HEK293 (cell line): Measurements from ENCODE around the gene FANCC.

Source experiments
- AEBP2 ChIP-seq: fragments of 450-650 bp; formaldehyde crosslinking; IDR thresholded peaks from 2 replicates; pipeline ENCODE4 v1.5.1; 2016; ENCODE audit warnings: missing biosample characterization, missing genetic modification characterization, borderline replicate concordance
- BCL11A ChIP-seq: fragments of 450-650 bp; formaldehyde crosslinking; IDR thresholded peaks from 2 replicates; pipeline ENCODE4 v1.5.1; 2016; ENCODE audit warnings: low read depth, missing biosample characterization, missing genetic modification characterization
- BCL6B ChIP-seq: fragments of 450-650 bp; formaldehyde crosslinking; IDR thresholded peaks from 2 replicates; pipeline ENCODE4 v1.5.1; 2017; ENCODE audit warnings: missing biosample characterization, missing genetic modification characterization
- KLF1 ChIP-seq: fragments of 450-650 bp; formaldehyde crosslinking; IDR thresholded peaks from 2 replicates; pipeline ENCODE4 v1.5.1; 2016; ENCODE audit warnings: missing biosample characterization, missing genetic modification characterization
- KLF10 ChIP-seq: fragments of 450-650 bp; IDR thresholded peaks from 2 replicates; pipeline ENCODE4 v1.5.1; 2018; ENCODE audit warnings: missing biosample characterization, mild to moderate bottlenecking, missing genetic modification characterization
- MYNN ChIP-seq: fragments of 450-650 bp; formaldehyde crosslinking; IDR thresholded peaks from 2 replicates; pipeline ENCODE4 v1.5.1; 2016; ENCODE audit warnings: missing biosample characterization, missing genetic modification characterization, borderline replicate concordance
- PRDM4 ChIP-seq: fragments of 450-650 bp; formaldehyde crosslinking; IDR thresholded peaks from 2 replicates; pipeline ENCODE4 v1.5.1; 2017; ENCODE audit warnings: missing biosample characterization, missing genetic modification characterization
- SALL2 ChIP-seq: fragments of 450-650 bp; formaldehyde crosslinking; IDR thresholded peaks from 2 replicates; pipeline ENCODE4 v1.5.0; 2017; ENCODE audit warnings: missing biosample characterization, mild to moderate bottlenecking, missing genetic modification characterization, borderline replicate concordance
- SP7 ChIP-seq: fragments of 450-650 bp; formaldehyde crosslinking; IDR thresholded peaks from 2 replicates; pipeline ENCODE4 v1.5.1; 2016; ENCODE audit warnings: missing biosample characterization, missing genetic modification characterization
- ZFP3 ChIP-seq: fragments of 450-650 bp; formaldehyde crosslinking; IDR thresholded peaks from 2 replicates; pipeline ENCODE4 v1.5.1; 2016; ENCODE audit warnings: low read depth, missing biosample characterization, missing genetic modification characterization
- ZNF114 ChIP-seq: fragments of 450-650 bp; formaldehyde crosslinking; IDR thresholded peaks from 2 replicates; pipeline ENCODE4 v1.5.0; 2017; ENCODE audit warnings: missing biosample characterization, missing genetic modification characterization
- ZNF16 ChIP-seq: fragments of 450-650 bp; formaldehyde crosslinking; IDR thresholded peaks from 2 replicates; pipeline ENCODE4 v1.5.1; 2016; ENCODE audit warnings: low read depth, missing biosample characterization, missing genetic modification characterization
- ZNF169 ChIP-seq: fragments of 450-650 bp; formaldehyde crosslinking; IDR thresholded peaks from 2 replicates; pipeline ENCODE4 v1.5.1; 2016; ENCODE audit warnings: missing biosample characterization, missing genetic modification characterization
- ZNF175 ChIP-seq: fragments of 450-650 bp; formaldehyde crosslinking; IDR thresholded peaks from 2 replicates; pipeline ENCODE4 v1.5.1; 2016; ENCODE audit warnings: missing biosample characterization, missing genetic modification characterization
- ZNF18 ChIP-seq: fragments of 450-650 bp; formaldehyde crosslinking; IDR thresholded peaks from 2 replicates; pipeline ENCODE4 v1.5.1; 2016; ENCODE audit warnings: missing biosample characterization, missing genetic modification characterization
- ZNF19 ChIP-seq: fragments of 450-650 bp; formaldehyde crosslinking; IDR thresholded peaks from 2 replicates; pipeline ENCODE4; 2016; ENCODE audit warnings: missing biosample characterization, missing genetic modification characterization, low read depth
- ZNF2 ChIP-seq: fragments of 450-650 bp; formaldehyde crosslinking; IDR thresholded peaks from 2 replicates; pipeline ENCODE4 v1.5.1; 2016; ENCODE audit warnings: missing biosample characterization, missing genetic modification characterization
- ZNF223 ChIP-seq: fragments of 450-650 bp; formaldehyde crosslinking; IDR thresholded peaks from 2 replicates; pipeline ENCODE4 v1.5.1; 2016; ENCODE audit warnings: missing biosample characterization, missing genetic modification characterization
- ZNF280C ChIP-seq: fragments of 450-650 bp; formaldehyde crosslinking; IDR thresholded peaks from 2 replicates; pipeline ENCODE4 v1.5.1; 2016; ENCODE audit warnings: missing biosample characterization, missing genetic modification characterization
- ZNF302 ChIP-seq: fragments of 450-650 bp; formaldehyde crosslinking; IDR thresholded peaks from 2 replicates; pipeline ENCODE4 v1.5.1; 2016; ENCODE audit warnings: missing biosample characterization, missing genetic modification characterization, low read depth
- ZNF335 ChIP-seq: fragments of 450-650 bp; formaldehyde crosslinking; conservative IDR thresholded peaks from 2 replicates; pipeline ENCODE4 v1.5.1; 2016; ENCODE audit warnings: missing biosample characterization, missing genetic modification characterization
- ZNF354C ChIP-seq: fragments of 450-650 bp; formaldehyde crosslinking; IDR thresholded peaks from 2 replicates; pipeline ENCODE4 v1.5.1; 2016; ENCODE audit warnings: missing biosample characterization, missing genetic modification characterization, low read depth, borderline replicate concordance
- ZNF423 ChIP-seq: fragments of 450-650 bp; formaldehyde crosslinking; IDR thresholded peaks from 2 replicates; pipeline ENCODE4 v1.5.1; 2016; ENCODE audit warnings: missing biosample characterization, missing genetic modification characterization
- ZNF426 ChIP-seq: fragments of 450-650 bp; formaldehyde crosslinking; IDR thresholded peaks from 2 replicates; pipeline ENCODE4 v1.5.1; 2017; ENCODE audit warnings: missing biosample characterization, missing genetic modification characterization, mild to moderate bottlenecking, inconsistent platforms, moderate library complexity
- ZNF544 ChIP-seq: fragments of 450-650 bp; formaldehyde crosslinking; IDR thresholded peaks from 2 replicates; pipeline ENCODE4 v1.5.0; 2017; ENCODE audit warnings: missing biosample characterization, missing genetic modification characterization
- ZNF548 ChIP-seq: fragments of 450-650 bp; formaldehyde crosslinking; IDR thresholded peaks from 2 replicates; pipeline ENCODE4 v1.5.1; 2016; ENCODE audit warnings: missing biosample characterization, missing genetic modification characterization
- ZNF580 ChIP-seq: fragments of 450-650 bp; formaldehyde crosslinking; IDR thresholded peaks from 2 replicates; pipeline ENCODE4 v1.5.1; 2016; ENCODE audit warnings: missing biosample characterization, missing genetic modification characterization
- ZNF596 ChIP-seq: fragments of 450-650 bp; IDR thresholded peaks from 2 replicates; pipeline ENCODE4 v1.5.0; 2018; ENCODE audit warnings: missing biosample characterization, mild to moderate bottlenecking, missing genetic modification characterization, moderate library complexity
- ZNF624 ChIP-seq: fragments of 450-650 bp; formaldehyde crosslinking; IDR thresholded peaks from 2 replicates; pipeline ENCODE4 v1.5.1; 2017; ENCODE audit warnings: missing biosample characterization, missing genetic modification characterization
- ZNF692 ChIP-seq: fragments of 450-650 bp; formaldehyde crosslinking; IDR thresholded peaks from 2 replicates; pipeline ENCODE4 v1.5.1; 2016; ENCODE audit warnings: missing biosample characterization, missing genetic modification characterization
- ZNF791 ChIP-seq: fragments of 450-650 bp; formaldehyde crosslinking; IDR thresholded peaks from 2 replicates; pipeline ENCODE4 v1.5.1; 2016; ENCODE audit warnings: missing biosample characterization, missing genetic modification characterization

Gene FANCC

GRCh38 chr9:95313010-95313498 lies 4.5 kb downstream of the FANCC start (continued):
- TF ChIP-seq AEBP2 (tag by site-specific recombination) = no peak
- TF ChIP-seq ZNF624 (tag by site-specific recombination) = no peak
- TF ChIP-seq ZNF302 (tag by site-specific recombination) = no peak
- TF ChIP-seq ZNF596 (tag by site-specific recombination) = no peak
- TF ChIP-seq ZNF548 = no peak
- peak; percentile 80 for TF ChIP-seq KLF1 (tag by site-specific recombination)
- no peak for TF ChIP-seq ZNF114 (tag by site-specific recombination)
- TF ChIP-seq ZNF280C (tag by site-specific recombination) = no peak
- no peak for TF ChIP-seq ZNF354C (tag by site-specific recombination)
- no peak; the same call in none of the 2 replicates for TF ChIP-seq ZNF335 (tag by site-specific recombination)
- no peak for TF ChIP-seq MYNN (tag by site-specific recombination)
- TF ChIP-seq ZNF426 (tag by site-specific recombination) = no peak
- no peak for TF ChIP-seq ZNF169 (tag by site-specific recombination)
- TF ChIP-seq ZNF791 (tag by site-specific recombination) = no peak
- TF ChIP-seq KLF10 = no peak
- no peak for TF ChIP-seq ZNF175 (tag by site-specific recombination)
- TF ChIP-seq ZNF223 = no peak
- TF ChIP-seq ZNF423 = peak; percentile 93
- TF ChIP-seq ZFP3 (tag by site-specific recombination) = no peak
- peak; percentile 78 for TF ChIP-seq ZNF18
- TF ChIP-seq ZNF544 (tag by site-specific recombination) = no peak
- no peak for TF ChIP-seq ZNF16 (tag by site-specific recombination)
- peak; percentile 26 for TF ChIP-seq SP7
- no peak for TF ChIP-seq ZNF2 (tag by site-specific recombination)
- no peak for TF ChIP-seq BCL6B (tag by site-specific recombination)
- TF ChIP-seq PRDM4 = no peak
- TF ChIP-seq SALL2 (tag by site-specific recombination) = no peak
- TF ChIP-seq ZNF19 (tag by site-specific recombination) = no peak
- TF ChIP-seq BCL11A (tag by site-specific recombination) = no peak
- no peak for TF ChIP-seq ZNF580 (tag by site-specific recombination)
- peak; percentile 13; the same call in 1 of the 2 replicates for TF ChIP-seq ZNF692 (tag by site-specific recombination)
